Measurements from ENCODE around the gene UBA1. TPM values are rescaled to one million over a fixed set of nuclear protein-coding genes. Genes with fewer than 3 reads are reported as not detected.
A peak's percentile ranks its signal among the peaks of the same experiment; 100 is the strongest.

Gene UBA1
- total RNA-seq, result 168 TPM

GRCh38 chrX:47193475-47194193, at the start of gene UBA1:
TSS of gene UBA1 (plus strand) at chrX:47193829. CDS start at chrX:47198803, 4,974 bp downstream.
- peak within 1 kb of the TSS; percentile 87 to 94 for H3K4me3 ChIP-seq
- H3K27ac ChIP-seq, result peak within 1 kb of the TSS; percentile 97
- no peaks in the 10 kb centered on the region for H3K27me3 ChIP-seq
- no peaks in the 10 kb centered on the region for H3K9me3 ChIP-seq
- DNase-seq (ENCODE audit: extremely low spot score in 2 of 2), result peak in 1 of 2 donors; percentile 98
- H3K4me1 ChIP-seq, result peaks cover 44% of the 10 kb centered on the region
- peaks cover 0 to 5% of the 10 kb centered on the region in 2 donors for H3K36me3 ChIP-seq
- intact Hi-C loops (cut with DNase I), result loop anchor here (2.0 to 10.0 kb wide), 2 partner anchors 191 to 331 kb away; no protein-coding TSS in a partner anchor
- TF ChIP-seq POLR2A (IDR thresholded peaks at IDR 0.05) (peak in 1 of 2 donors; percentile 82), CTCF (IDR thresholded peaks at IDR 0.05) (peak; percentile 61 to 96 (median 85)), POLR2AphosphoS5 (IDR thresholded peaks at IDR 0.05; ENCODE audit: insufficient read depth in 1 of 2, low read depth in 1 of 2) (peak; percentile 95 to 98)

- Histone ChIP-seq H3K27ac (peak overlapping the region; percentile 92), H3K9me3 (no peaks in the 10 kb centered on the region), H3K27me3 (no peaks in the 10 kb centered on the region), H3K4me3 (peak overlapping the region; percentile 53 to 64), H3K4me1 (peaks cover 24% of the 10 kb centered on the region), H3K36me3 (peaks cover 0 to 7% of the 10 kb centered on the region in 2 donors)
- intact Hi-C loops (cut with DNase I), result no loop called here
- DNase-seq (ENCODE audit: extremely low spot score in 2 of 2), result no peak
- no peak for TF ChIP-seq POLR2AphosphoS5 (IDR thresholded peaks at IDR 0.05; ENCODE audit: insufficient read depth in 1 of 2, low read depth in 1 of 2)
- TF ChIP-seq POLR2A (IDR thresholded peaks at IDR 0.05), result no peak
- no peak for TF ChIP-seq CTCF (IDR thresholded peaks at IDR 0.05)
These were observed 49.6 kb upstream of the UBA1 start for GRCh38 chrX:47143894-47144625.

- Histone ChIP-seq H3K36me3 (peaks cover 0 to 7% of the 10 kb centered on the region in 2 donors), H3K27ac (peak within 1 kb of the TSS; percentile 92), H3K9me3 (no peaks in the 10 kb centered on the region), H3K4me3 (peak within 1 kb of the TSS; percentile 53 to 64), H3K27me3 (no peaks in the 10 kb centered on the region), H3K4me1 (peaks cover 24% of the 10 kb centered on the region)
- TF ChIP-seq POLR2AphosphoS5 (IDR thresholded peaks at IDR 0.05; ENCODE audit: insufficient read depth in 1 of 2, low read depth in 1 of 2), result peak; percentile 63 to 89
- TF ChIP-seq CTCF (IDR thresholded peaks at IDR 0.05), result peak in 1 of 3 experiments; percentile 83
- peak in 1 of 2 donors; percentile 61 for TF ChIP-seq POLR2A (IDR thresholded peaks at IDR 0.05)
- intact Hi-C loops (cut with DNase I), result no loop called here
- DNase-seq (ENCODE audit: extremely low spot score in 2 of 2), result peak in 1 of 2 donors; percentile 94
These were observed 48.8 kb upstream of the UBA1 start, which contains the start of the genes NDUFB11 and RBM10 for GRCh38 chrX:47144626-47145394. TSS of gene NDUFB11 (minus strand) at chrX:47144702. CDS start at chrX:47144679, 23 bp downstream. TSS of gene RBM10 (plus strand) at chrX:47145221. CDS start at chrX:47147482, 2,261 bp downstream.

- Histone ChIP-seq H3K36me3 (peaks cover 0 to 7% of the 10 kb centered on the region in 2 donors), H3K27ac (peak overlapping the region; percentile 92), H3K27me3 (no peaks in the 10 kb centered on the region), H3K9me3 (no peaks in the 10 kb centered on the region), H3K4me3 (peak overlapping the region; percentile 53 to 64), H3K4me1 (peaks cover 24% of the 10 kb centered on the region)
- peak in 1 of 2 donors; percentile 51 for TF ChIP-seq POLR2AphosphoS5 (IDR thresholded peaks at IDR 0.05; ENCODE audit: insufficient read depth in 1 of 2, low read depth in 1 of 2)
- no peak for TF ChIP-seq CTCF (IDR thresholded peaks at IDR 0.05)
- intact Hi-C loops (cut with DNase I), result no loop called here
- DNase-seq (ENCODE audit: extremely low spot score in 2 of 2), result no peak
These were observed 48.1 kb upstream of the UBA1 start for GRCh38 chrX:47145395-47146120.

Measured in vagina (tissue), 2 donors.